Stomach (tissue), 9 donors: Measurements from ENCODE around the gene TBC1D16. TPM values are rescaled to one million over a fixed set of nuclear protein-coding genes. Genes with fewer than 3 reads are reported as not detected.

Experiments used
- DNase-seq, 2 donors: peaks; one replicate each; pipeline versions ENCODE4 v3.0.0 to v3.0.0-alpha.2; 2013 to 2019
- H3K27ac ChIP-seq, 5 donors: fragments of 200-600 bp in 4 of 5; sonication (generic) in 4 of 5; one replicate each; pipeline ENCODE4 v1.5.1; 2013 to 2019; ENCODE audit warnings: mild to moderate bottlenecking in 1 of 5, moderate library complexity in 1 of 5
- H3K27me3 ChIP-seq, 3 donors: fragments of 200-600 bp; sonication (generic); one replicate each; pipeline ENCODE4 v1.5.1; 2017 to 2019; ENCODE audit warnings: mixed run types in 1 of 3
- H3K36me3 ChIP-seq, 4 donors: fragments of 200-600 bp; sonication (generic); 1 replicate in 3 of 4; 2 replicates in 1 of 4; pipeline ENCODE4 v1.5.1; 2016 to 2019
- H3K4me1 ChIP-seq, 4 donors: fragments of 200-600 bp; sonication (generic); one replicate each; pipeline ENCODE4 v1.5.1; 2016 to 2019
- H3K4me3 ChIP-seq, 4 donors: fragments of 200-600 bp; sonication (generic) in 3 of 4; one replicate each; pipeline ENCODE4 v1.5.1; 2016 to 2019; ENCODE audit warnings: mild to moderate bottlenecking in 1 of 4
- H3K9me3 ChIP-seq, 4 donors: fragments of 200-600 bp; sonication (generic); one replicate each; pipeline ENCODE4 v1.5.1; 2016 to 2019
- CTCF ChIP-seq, 7 experiments: fragments of 450-650 bp in 4 of 7; fragments of 200-600 bp in 3 of 7; sonication (generic) in 3 of 7; IDR thresholded peaks; one replicate each; pipeline ENCODE4 v1.5.1; 2016 to 2019; ENCODE audit warnings: antibody characterized with exemption in 7 of 7, control low read depth in 2 of 7, mild to moderate bottlenecking in 1 of 7
- EP300 ChIP-seq: sonication (generic); formaldehyde crosslinking; IDR thresholded peaks from one replicate; pipeline ENCODE4 v1.6.1; 2017; ENCODE audit warnings: antibody characterized with exemption
- POLR2A ChIP-seq, 4 donors: fragments of 450-650 bp; IDR thresholded peaks; one replicate each; pipeline ENCODE4 v1.6.1; 2016; ENCODE audit warnings: antibody characterized with exemption in 4 of 4, control low read depth in 2 of 4, mild to moderate bottlenecking in 1 of 4, moderate library complexity in 1 of 4
- POLR2AphosphoS5 ChIP-seq, 3 donors: sonication (generic); formaldehyde crosslinking; IDR thresholded peaks; one replicate each; pipeline ENCODE4 v1.6.1; 2016; ENCODE audit warnings: antibody characterized with exemption in 3 of 3
- WGBS, 5 donors: extraction: QIAGEN DNeasy Blood & Tissue Kit in 3 of 5; methylation state at CpG; one replicate each; pipeline versions ENCODE4 v1.1.5 to v1.1.7; 2013 to 2018; 5-methylcytosine and 5-hydroxymethylcytosine counted together
- intact Hi-C: fragments of 100-400 bp; cut with DNase I; formaldehyde crosslinking; loops from one replicate; pipeline ENCODE4 v1.15.1; 2023; ENCODE audit warnings: low total_unique reads
- polyA plus RNA-seq, 3 donors: library from polyadenylated mRNA; stranded (reverse); fragments of 200-250 nt; gene quantifications; one replicate each; pipeline ENCODE4 v1.2.3, GENCODE V29; 2013
- total RNA-seq, 5 donors: library from RNA; depleted of rRNA; stranded (reverse); fragments of >200 nt; gene quantifications; one replicate each; pipeline versions ENCODE4 v1.1.0 to v1.2.3, GENCODE V29; 2014 to 2016
- donor health status: healthy with polysubstance abuse.
- donor health status: Bipolar disorder and iron deficiency.
- donor health status: healthy.

TBC1D16 gene
- total and polyA plus RNA-seq, 8 donors = 3.0 to 22.2 (median 16.8) TPM

DNA sequence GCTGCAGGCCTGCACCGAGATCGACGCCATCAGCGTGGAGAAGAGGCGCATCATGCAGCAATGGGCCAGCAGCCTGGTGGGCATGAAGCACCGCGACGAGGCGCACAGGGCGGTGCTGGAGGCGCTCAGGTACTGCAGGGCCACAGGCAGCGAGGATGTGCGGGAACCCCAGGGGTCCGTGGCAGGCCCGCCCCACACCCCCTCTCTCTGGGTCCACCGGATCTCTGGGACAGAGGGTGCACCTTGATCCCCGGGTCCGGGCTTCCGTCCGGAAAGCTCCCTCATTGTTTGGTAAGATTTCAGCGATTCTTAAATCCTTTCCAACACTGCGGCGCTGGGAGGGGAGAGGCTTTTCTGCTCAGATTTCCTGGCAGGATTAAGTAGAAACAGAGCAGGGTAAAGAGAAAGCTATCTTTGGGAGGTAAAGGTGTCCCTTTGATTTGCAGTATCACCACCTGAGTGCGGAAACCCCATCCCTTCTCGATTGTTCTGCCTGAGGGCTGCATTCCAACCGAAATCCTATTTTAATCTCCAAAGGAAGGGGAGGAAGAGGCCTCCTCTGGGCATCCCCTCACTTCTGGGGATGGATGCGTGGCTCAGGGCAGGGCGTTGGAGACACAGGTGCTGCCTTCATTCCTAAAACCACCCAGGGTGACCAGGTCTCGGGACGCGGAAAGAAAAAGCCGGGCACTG lies 30.0 kb upstream of the TBC1D16 start:
- intact Hi-C loops = no loop called here
- Histone ChIP-seq H3K9me3 (no peaks in the 10 kb centered on the region), H3K4me1 (peaks cover 26 to 44% (median 33%) of the 10 kb centered on the region in 4 donors), H3K27me3 (no peaks in the 10 kb centered on the region), H3K27ac (no peak overlapping the region), H3K36me3 (no peaks in the 10 kb centered on the region), H3K4me3 (no peak overlapping the region)
- TF ChIP-seq POLR2A (IDR thresholded peaks at IDR 0.05) (no peak), POLR2AphosphoS5 (IDR thresholded peaks at IDR 0.05) (no peak), EP300 (no peak)
- DNase-seq = no peak
- WGBS, 5 donors = 77 to 92% (median 89%) methylated on average over 23 to 32 of the region's 32 CpGs

DNA sequence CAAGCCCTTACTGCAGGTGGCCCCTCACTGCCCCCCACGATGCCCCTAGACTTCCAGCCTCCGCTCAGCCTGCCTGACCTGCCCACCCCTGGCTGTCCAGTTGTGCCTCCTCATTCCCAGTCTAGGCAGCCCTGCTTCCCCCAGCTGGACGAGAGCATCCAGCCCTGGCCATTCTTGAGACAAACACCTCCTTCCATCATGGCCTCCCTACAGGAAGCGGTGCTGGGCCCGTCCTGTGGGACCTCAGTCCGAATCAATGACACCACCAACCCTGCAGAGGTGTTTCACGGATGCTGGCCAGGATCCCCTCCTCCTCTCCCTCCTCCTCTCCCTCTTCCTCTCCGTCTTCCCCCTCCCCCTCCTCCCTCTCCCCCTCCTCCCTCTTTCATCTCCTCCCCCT lies 29.0 kb upstream of the TBC1D16 start:
- peak overlapping the region in 4 of 5 donors; percentile 56 to 75 (median 64) for H3K27ac ChIP-seq

GRCh38 chr17:80063830-80064585 lies 28.3 kb upstream of the TBC1D16 start:
- peak in 1 of 2 donors; percentile 68 for DNase-seq
- Histone ChIP-seq H3K27me3 (no peaks in the 10 kb centered on the region), H3K9me3 (no peaks in the 10 kb centered on the region), H3K27ac (peak overlapping the region in 4 of 5 donors; percentile 56 to 75 (median 64)), H3K4me1 (peaks cover 10 to 28% (median 17%) of the 10 kb centered on the region in 4 donors), H3K36me3 (peaks cover 0 to 2% (median under 1%) of the 10 kb centered on the region in 4 donors), H3K4me3 (no peak overlapping the region)
- peak in 2 of 3 donors; percentile 29 to 35 for TF ChIP-seq POLR2AphosphoS5 (IDR thresholded peaks at IDR 0.05)
- TF ChIP-seq EP300 = no peak
- intact Hi-C loops = no loop called here
- WGBS, 5 donors = 69 to 82% (median 74%) methylated on average over 17 to 27 of the region's 27 CpGs

More for the DNA sequence above, 29.0 kb upstream of the TBC1D16 start:
- 83 to 92% (median 89%) methylated on average over 8 of the region's 8 CpGs for WGBS, 5 donors
- Histone ChIP-seq H3K27me3 (no peaks in the 10 kb centered on the region), H3K4me1 (peaks cover 17 to 35% (median 24%) of the 10 kb centered on the region in 4 donors), H3K36me3 (no peaks in the 10 kb centered on the region), H3K9me3 (no peaks in the 10 kb centered on the region), H3K4me3 (no peak overlapping the region)
- intact Hi-C loops = no loop called here
- TF ChIP-seq EP300 (no peak), POLR2A (IDR thresholded peaks at IDR 0.05) (no peak), CTCF (IDR thresholded peaks at IDR 0.05) (no peak), POLR2AphosphoS5 (IDR thresholded peaks at IDR 0.05) (no peak)
- no peak for DNase-seq

GRCh38 chr17:80061421-80061820 lies 25.7 kb upstream of the TBC1D16 start:
- TF ChIP-seq POLR2A (IDR thresholded peaks at IDR 0.05) = no peak
- no peak for TF ChIP-seq EP300
- TF ChIP-seq CTCF (IDR thresholded peaks at IDR 0.05) = no peak
- no peak for TF ChIP-seq POLR2AphosphoS5 (IDR thresholded peaks at IDR 0.05)
- Histone ChIP-seq H3K4me3 (no peak overlapping the region), H3K36me3 (peaks cover 3 to 12% (median 6%) of the 10 kb centered on the region in 4 donors), H3K4me1 (peaks cover 0 to 17% (median 8%) of the 10 kb centered on the region in 4 donors), H3K9me3 (no peaks in the 10 kb centered on the region), H3K27me3 (no peaks in the 10 kb centered on the region), H3K27ac (no peak overlapping the region)
- WGBS, 5 donors = 79 to 93% (median 89%) methylated on average over 12 of the region's 12 CpGs
- no peak for DNase-seq
- intact Hi-C loops = no loop called here

- Histone ChIP-seq H3K27ac (no peak overlapping the region), H3K27me3 (no peaks in the 10 kb centered on the region), H3K9me3 (no peaks in the 10 kb centered on the region), H3K4me1 (peaks cover 0 to 17% (median 8%) of the 10 kb centered on the region in 4 donors), H3K4me3 (no peak overlapping the region), H3K36me3 (peaks cover 3 to 12% (median 6%) of the 10 kb centered on the region in 4 donors)
- no peak for DNase-seq
- TF ChIP-seq POLR2A (IDR thresholded peaks at IDR 0.05) = no peak
- no peak for TF ChIP-seq EP300
- TF ChIP-seq POLR2AphosphoS5 (IDR thresholded peaks at IDR 0.05) = no peak
- no peak for TF ChIP-seq CTCF (IDR thresholded peaks at IDR 0.05)
- intact Hi-C loops = no loop called here
- WGBS, 5 donors = 59 to 83% (median 69%) methylated on average over 4 of the region's 4 CpGs
These were observed 25.0 kb upstream of the TBC1D16 start for GRCh38 chr17:80060644-80061043.
